DMS 273 (cell line): ENCODE results near the gene OR52J3.

Experiments
- DNase-seq: peaks from one replicate; lab custom pipeline; 2025; ENCODE audit not compliant: unreplicated experiment; lab: John Stamatoyannopoulos, UW

OR52J3 gene

DNA sequence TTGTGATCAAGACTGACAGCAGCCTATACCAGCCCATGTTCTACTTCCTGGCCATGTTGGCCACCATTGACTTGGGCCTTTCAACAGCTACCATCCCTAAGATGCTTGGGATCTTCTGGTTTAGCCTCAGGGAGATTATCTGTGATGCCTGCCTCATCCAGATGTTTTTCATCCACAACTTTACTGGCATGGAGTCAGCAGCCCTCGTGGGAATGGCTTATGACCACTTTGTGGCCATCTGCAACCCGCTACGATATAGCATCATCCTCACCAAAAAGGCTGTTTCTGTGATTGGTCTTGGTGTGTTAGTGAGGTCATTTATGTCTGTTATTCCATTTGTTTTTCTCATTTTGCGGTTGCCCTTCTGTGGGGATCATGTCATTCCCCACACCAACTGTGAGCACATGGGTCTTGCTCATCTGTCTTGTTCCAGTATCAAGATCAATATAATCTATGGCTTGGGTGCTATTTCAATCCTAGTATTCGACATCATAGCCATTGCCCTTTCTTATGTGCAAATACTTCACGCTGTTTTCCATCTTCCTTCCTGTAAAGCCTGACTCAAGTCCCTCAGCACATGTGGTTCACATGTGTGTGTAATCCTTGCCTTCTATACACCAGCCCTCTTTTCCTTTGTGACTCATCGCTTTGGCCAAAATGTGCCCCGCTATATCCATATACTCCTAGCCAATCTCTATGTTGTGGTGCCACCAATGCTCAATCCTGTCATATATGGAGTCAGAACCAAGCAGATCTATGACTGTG is 46.7 kb downstream of the OR52J3 start:
- no peak for DNase-seq

DNA sequence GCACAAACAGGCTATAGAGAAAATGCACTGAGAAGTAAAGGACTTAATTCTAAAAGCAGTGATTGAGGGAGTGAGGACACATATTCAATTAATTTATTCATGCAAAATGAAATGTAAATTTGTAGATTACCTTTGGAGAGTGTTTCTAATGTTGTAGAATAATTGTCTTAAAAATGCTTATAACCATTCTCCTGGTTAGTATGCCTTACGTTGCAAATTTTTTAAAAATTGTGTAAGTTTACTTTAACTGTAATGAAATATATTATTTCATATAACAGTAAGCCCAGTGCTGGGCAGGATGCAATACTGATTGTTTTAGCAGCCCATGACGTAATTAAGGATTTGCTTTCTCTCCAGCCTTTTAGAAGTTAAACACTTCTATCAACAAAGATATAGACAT is 49.7 kb downstream of the OR52J3 start:
- DNase-seq = no peak
